GM23338 (cell line): Measurements from ENCODE around the gene TENT4A.

Source experiments
- CTCF ChIP-seq, 2 experiments: fragments of 200-600 bp in 1 of 2; sonication (generic) in 1 of 2; conservative IDR thresholded peaks; 2 replicates each; pipeline versions ENCODE4 v1.5.1 to v1.6.1; 2016 to 2017; ENCODE audit warnings: antibody characterized with exemption in 2 of 2, low read depth in 2 of 2, mild to moderate bottlenecking in 2 of 2, moderate library complexity in 1 of 2
- EZH2 ChIP-seq: fragments of 200-600 bp; sonication (generic); IDR thresholded peaks from one replicate; pipeline ENCODE4 v1.8.0; 2017; ENCODE audit warnings: antibody characterized with exemption, mild to moderate bottlenecking, low read depth; ENCODE audit not compliant: unreplicated experiment

DNA sequence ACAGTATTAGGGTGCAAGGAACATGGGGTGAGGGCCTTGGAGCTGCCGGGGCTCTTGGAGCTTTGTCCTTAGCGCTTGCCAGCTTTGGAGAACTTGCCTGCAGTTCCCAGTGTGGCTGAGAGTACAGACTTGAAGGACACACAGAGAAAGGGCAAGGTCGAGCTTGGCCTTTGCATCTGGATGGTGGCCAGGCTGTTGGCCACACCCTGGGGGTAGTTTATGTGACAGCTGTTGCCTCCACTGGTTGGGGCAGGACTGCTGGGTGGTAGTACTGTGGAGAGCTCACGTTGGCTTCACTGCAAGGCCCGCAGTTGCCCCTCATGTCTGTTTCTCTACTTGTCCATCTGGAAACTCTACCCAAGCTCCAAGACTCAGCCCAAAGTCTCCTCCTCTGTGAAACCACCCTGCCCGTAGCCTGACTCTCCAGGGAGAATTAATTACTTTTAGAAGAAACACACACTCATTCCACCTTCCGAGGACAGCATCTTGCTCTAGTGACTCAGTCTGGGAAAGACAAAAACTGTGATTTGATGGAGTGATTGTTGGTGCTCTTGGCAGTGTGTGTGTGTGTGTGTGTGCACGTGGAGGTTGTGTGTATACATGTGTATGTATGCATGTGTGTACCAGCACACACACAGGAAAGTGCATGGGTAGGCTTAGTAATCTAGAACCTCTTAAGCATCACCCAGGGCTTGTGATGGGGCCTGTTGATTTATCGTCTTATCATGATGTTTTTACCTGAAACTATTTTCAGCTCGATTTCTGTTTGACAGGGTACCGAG, 57.8 kb downstream of the TENT4A start:
- TF ChIP-seq CTCF (conservative IDR thresholded peaks at IDR 0.05; ENCODE audit: low read depth in 2 of 2) (no peak), EZH2 (no peak)
